Endothelial cell (in vitro differentiated cells): ENCODE results near the gene PIK3C2G. TPM values are rescaled to one million over a fixed set of nuclear protein-coding genes. Genes with fewer than 3 reads are reported as not detected.
"Not testable (repeated sequence)": the region's sequence is repeated elsewhere in the genome, so short reads cannot be mapped to it uniquely, and the experiment has no call there.

Experiments used
- DNase-seq: peaks from one replicate; pipeline ENCODE4 v3.0.0; 2021; ENCODE audit warnings: low spot score
- H3K27ac Mint-ChIP-seq: one replicate; pipeline ENCODE4 v1.8.0; 2021; ENCODE audit warnings: mixed read lengths, inconsistent platforms; ENCODE audit not compliant: unreplicated experiment
- H3K27me3 Mint-ChIP-seq: one replicate; pipeline ENCODE4 v1.8.0; 2021; ENCODE audit warnings: mild to moderate bottlenecking, moderate library complexity, mixed read lengths, inconsistent platforms; ENCODE audit not compliant: unreplicated experiment
- H3K36me3 Mint-ChIP-seq: one replicate; pipeline ENCODE4 v1.8.0; 2021; ENCODE audit warnings: mild to moderate bottlenecking, low read depth, mixed read lengths, inconsistent platforms; ENCODE audit not compliant: unreplicated experiment
- H3K4me1 Mint-ChIP-seq: one replicate; pipeline ENCODE4 v1.8.0; 2021; ENCODE audit warnings: mild to moderate bottlenecking, mixed read lengths, inconsistent platforms; ENCODE audit not compliant: unreplicated experiment
- H3K4me3 Mint-ChIP-seq: one replicate; pipeline ENCODE4 v1.8.0; 2021; ENCODE audit warnings: mild to moderate bottlenecking, mixed read lengths, inconsistent platforms; ENCODE audit not compliant: unreplicated experiment
- H3K9me3 Mint-ChIP-seq: one replicate; pipeline ENCODE4 v1.8.0; 2021; ENCODE audit warnings: mixed read lengths, inconsistent platforms; ENCODE audit not compliant: unreplicated experiment
- total RNA-seq: library from RNA; stranded (reverse); fragmentation: NEBNext Ultra II Directional; extraction: Animal tissue kit (Norgen Biotek cat#: 25700); gene quantifications from one replicate; pipeline ENCODE4 v1.2.1, GENCODE V29; 2021; ENCODE audit not compliant: unreplicated experiment
- TF ChIP-seq, protein P1 (sequence below): fragments of 200-600 bp; sonication (generic); IDR thresholded peaks from one replicate; pipeline ENCODE4 v1.5.0; 2021; ENCODE audit warnings: antibody characterized with exemption; ENCODE audit not compliant: unreplicated experiment

PIK3C2G gene
- total RNA-seq, 1 donor from 2014 or later: not detected

DNA sequence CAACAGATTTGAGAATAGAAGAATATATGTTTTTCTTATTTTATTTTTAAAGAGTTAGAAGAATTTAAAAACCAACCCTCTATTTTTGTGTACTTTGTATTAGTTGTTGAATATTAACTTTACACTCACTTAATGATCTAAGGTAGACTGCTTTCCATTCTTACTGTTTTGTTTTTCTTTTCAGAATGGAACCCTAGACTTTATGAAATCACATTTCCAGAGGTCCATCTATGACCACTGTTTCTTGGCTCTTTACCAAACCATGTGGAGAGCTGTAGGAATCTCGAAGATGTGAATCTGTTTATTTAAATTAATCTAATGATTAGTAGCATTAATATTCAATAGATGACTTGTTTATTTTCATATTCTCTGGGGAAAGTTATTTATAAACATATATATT, 7.2 kb upstream of the PIK3C2G start:
- H3K4me1 Mint-ChIP-seq: no peaks in the 10 kb centered on the region

DNA sequence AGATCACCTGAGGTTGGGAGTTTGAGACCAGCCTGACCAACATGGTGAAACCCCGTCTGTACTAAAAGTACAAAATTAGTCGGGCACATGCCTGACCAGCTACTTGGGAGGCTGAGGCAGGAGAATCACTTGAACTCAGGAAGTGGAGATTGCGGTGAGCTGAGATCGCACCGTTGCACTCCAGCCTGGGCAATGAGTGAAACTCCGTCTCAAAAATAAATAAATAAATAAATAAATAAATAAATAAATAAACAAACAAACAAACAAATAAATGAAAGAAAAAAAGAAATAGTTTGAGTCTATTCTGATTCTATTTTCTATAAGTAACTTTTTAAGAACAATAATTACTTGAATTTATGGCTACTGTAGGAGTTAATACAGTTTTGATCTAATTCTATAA, 6.3 kb upstream of the PIK3C2G start:
- DNase-seq, H3K27me3 Mint-ChIP-seq, H3K36me3 Mint-ChIP-seq, H3K4me3 Mint-ChIP-seq, H3K4me1 Mint-ChIP-seq, H3K9me3 Mint-ChIP-seq, H3K27ac Mint-ChIP-seq: not testable (repeated sequence)

More for the DNA sequence above, 7.2 kb upstream of the PIK3C2G start:
- no peak overlapping the region for H3K27ac Mint-ChIP-seq
- DNase-seq: no peak
- TF ChIP-seq, protein P1, sequence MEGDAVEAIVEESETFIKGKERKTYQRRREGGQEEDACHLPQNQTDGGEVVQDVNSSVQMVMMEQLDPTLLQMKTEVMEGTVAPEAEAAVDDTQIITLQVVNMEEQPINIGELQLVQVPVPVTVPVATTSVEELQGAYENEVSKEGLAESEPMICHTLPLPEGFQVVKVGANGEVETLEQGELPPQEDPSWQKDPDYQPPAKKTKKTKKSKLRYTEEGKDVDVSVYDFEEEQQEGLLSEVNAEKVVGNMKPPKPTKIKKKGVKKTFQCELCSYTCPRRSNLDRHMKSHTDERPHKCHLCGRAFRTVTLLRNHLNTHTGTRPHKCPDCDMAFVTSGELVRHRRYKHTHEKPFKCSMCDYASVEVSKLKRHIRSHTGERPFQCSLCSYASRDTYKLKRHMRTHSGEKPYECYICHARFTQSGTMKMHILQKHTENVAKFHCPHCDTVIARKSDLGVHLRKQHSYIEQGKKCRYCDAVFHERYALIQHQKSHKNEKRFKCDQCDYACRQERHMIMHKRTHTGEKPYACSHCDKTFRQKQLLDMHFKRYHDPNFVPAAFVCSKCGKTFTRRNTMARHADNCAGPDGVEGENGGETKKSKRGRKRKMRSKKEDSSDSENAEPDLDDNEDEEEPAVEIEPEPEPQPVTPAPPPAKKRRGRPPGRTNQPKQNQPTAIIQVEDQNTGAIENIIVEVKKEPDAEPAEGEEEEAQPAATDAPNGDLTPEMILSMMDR: no peak
- no peaks in the 10 kb centered on the region for H3K9me3 Mint-ChIP-seq
- H3K36me3 Mint-ChIP-seq: no peaks in the 10 kb centered on the region
- no peaks in the 10 kb centered on the region for H3K27me3 Mint-ChIP-seq
- no peak overlapping the region for H3K4me3 Mint-ChIP-seq

DNA sequence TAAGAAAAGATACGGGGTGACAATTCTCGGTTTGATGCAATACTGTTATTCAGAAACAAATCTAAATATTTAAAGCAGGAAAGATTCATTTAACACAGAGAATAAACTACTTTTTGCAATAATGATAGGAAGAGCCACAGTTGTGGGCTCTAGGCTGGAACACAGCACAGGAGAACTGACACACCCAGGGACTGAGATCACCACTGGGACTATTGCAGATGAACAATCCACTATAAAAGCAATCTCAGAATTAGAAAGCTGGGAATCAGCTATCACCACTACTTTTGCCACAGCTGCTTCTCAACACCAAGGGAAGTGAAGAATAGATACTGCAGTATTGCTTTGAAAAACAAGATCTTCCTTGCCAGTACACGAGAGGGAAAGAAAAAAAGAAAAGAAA, 4.1 kb upstream of the PIK3C2G start:
- Mint-ChIP-seq H3K4me3 (no peak overlapping the region), H3K4me1 (peaks cover 3% of the 10 kb centered on the region), H3K27ac (no peak overlapping the region), H3K27me3 (no peaks in the 10 kb centered on the region), H3K36me3 (no peaks in the 10 kb centered on the region), H3K9me3 (no peaks in the 10 kb centered on the region)
- TF ChIP-seq, protein P1: no peak
- no peak for DNase-seq

DNA sequence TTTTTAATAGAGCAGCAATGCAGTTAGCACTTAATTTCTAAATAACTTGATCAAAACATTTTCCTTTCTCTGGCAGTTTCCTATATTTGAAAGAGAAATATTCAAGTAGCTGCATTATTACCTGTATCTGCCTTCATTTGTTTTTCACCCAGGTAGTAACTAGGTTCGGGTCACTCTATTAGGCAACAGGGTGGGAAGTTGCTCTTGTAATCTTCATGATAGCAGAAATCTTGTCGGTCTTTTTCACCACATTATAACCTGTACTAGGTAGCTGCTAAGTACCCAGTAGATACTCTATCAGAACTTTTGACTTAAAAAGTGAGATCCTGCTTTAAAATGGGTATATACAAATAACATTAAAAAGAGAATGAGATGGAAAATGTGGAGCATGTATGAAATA, 2.4 kb upstream of the PIK3C2G start:
- Mint-ChIP-seq H3K4me3 (no peak overlapping the region), H3K27ac (no peak overlapping the region), H3K27me3 (no peaks in the 10 kb centered on the region), H3K4me1 (peaks cover 3% of the 10 kb centered on the region), H3K9me3 (no peaks in the 10 kb centered on the region), H3K36me3 (no peaks in the 10 kb centered on the region)
- TF ChIP-seq, protein P1: no peak
- DNase-seq: no peak

- no peaks in the 10 kb centered on the region for H3K9me3 Mint-ChIP-seq
- TF ChIP-seq, protein P1: no peak
- no peak for DNase-seq
- peaks cover 3% of the 10 kb centered on the region for H3K4me1 Mint-ChIP-seq
- H3K27ac Mint-ChIP-seq: no peak overlapping the region
- H3K4me3 Mint-ChIP-seq: no peak overlapping the region
- H3K27me3 Mint-ChIP-seq: no peaks in the 10 kb centered on the region
- no peaks in the 10 kb centered on the region for H3K36me3 Mint-ChIP-seq
Measured at GRCh38 chr12:18259906-18260682, 1.2 kb upstream of the PIK3C2G start.
